ENCODE data around the gene ADIPOR1. TPM values are rescaled to one million over a fixed set of nuclear protein-coding genes. Genes with fewer than 3 reads are reported as not detected.

Gene ADIPOR1
- total and polyA plus RNA-seq, 2 of the 4 experiments (the other 2 are of a cell fraction): 82.7 to 92.5 TPM

- ChIA-PET CTCF (interaction anchor here (0.6 kb wide), 1 partner anchor 156 kb away, joined by 3 read pairs; no protein-coding TSS in a partner anchor), POLR2A (ENCODE audit: unreplicated experiment) (no interaction called here)
- intact Hi-C loops (cut with micrococcal nuclease) (loop anchor here (5.0 kb wide), 1 partner anchor 168 kb away; no protein-coding TSS in a partner anchor), dilution Hi-C loops (cut with HindIII; ENCODE audit: low sequenced_read_pairs, unreplicated experiment) (no loop called here), in situ Hi-C loops (cut with MboI; ENCODE audit: low sequenced_read_pairs) (loop anchor here (10.0 kb wide), 1 partner anchor 160 kb away; no protein-coding TSS in a partner anchor)
- H3K79me1 ChIP-seq (ENCODE audit: low read depth in 1 of 2, low read length in 2 of 2): no peaks in the 10 kb centered on the region; a peak in 1 of 4 replicates
- H2AK9ac ChIP-seq (replicated peaks; ENCODE audit: low read depth, low read length, poor library complexity): no peak overlapping the region
- H3K4ac ChIP-seq (ENCODE audit: low read depth, low read length): no peak overlapping the region
- H2BK5ac ChIP-seq (ENCODE audit: low read depth, low read length, poor library complexity, severe bottlenecking): no peak overlapping the region
- no peak overlapping the region for H3K18ac ChIP-seq (ENCODE audit: low read depth, low read length)
- H2AFZ ChIP-seq (replicated peaks; ENCODE audit: low read length, poor library complexity): no peak overlapping the region
- H3K23ac ChIP-seq (ENCODE audit: low read depth, low read length): no peak overlapping the region
- H2BK120ac ChIP-seq (ENCODE audit: low read depth, low read length): no peak overlapping the region
- no peak overlapping the region for H3K14ac ChIP-seq (replicated peaks; ENCODE audit: low read depth, low read length)
- H2BK15ac ChIP-seq (ENCODE audit: low read depth, low read length): no peak overlapping the region
- H4K8ac ChIP-seq (ENCODE audit: low read depth in 2 of 2, low read length in 2 of 2): no peak overlapping the region
- no peak overlapping the region for H2BK20ac ChIP-seq (ENCODE audit: low read depth, low read length)
- peaks cover 47% of the 10 kb centered on the region for H3K36me3 ChIP-seq (ENCODE audit: control insufficient read depth, insufficient read depth, low read length)
- no peak overlapping the region for H3K4me3 ChIP-seq (ENCODE audit: insufficient read depth, low read depth, low read length)
- ATAC-seq (ENCODE audit: low read depth) (no peak), DNase-seq (no peak)
- no TSS peak for BruUV-seq (replicated peaks)
- no peak overlapping the region for H4K5ac ChIP-seq (ENCODE audit: low read depth, low read length)
- H4K20me1 ChIP-seq (ENCODE audit: insufficient read depth, low read length): no peaks in the 10 kb centered on the region
- no peak overlapping the region for H2AK5ac ChIP-seq (ENCODE audit: low read depth, low read length)
- no peak overlapping the region for H3K27ac ChIP-seq (ENCODE audit: insufficient read depth, low read length)
- no peaks in the 10 kb centered on the region for H3K9me1 ChIP-seq (ENCODE audit: insufficient read depth, low read length)
- no peak overlapping the region for H3K9ac ChIP-seq (ENCODE audit: low read depth, low read length)
- no peaks in the 10 kb centered on the region for H3K4me1 ChIP-seq (ENCODE audit: control insufficient read depth, insufficient read depth, low read length)
- H4K91ac ChIP-seq (ENCODE audit: insufficient read depth, low read depth, low read length): no peak overlapping the region
- TF ChIP-seq MAZ (IDR thresholded peaks at IDR 0.05; ENCODE audit: borderline replicate concordance, low read depth, low read length): no peak
- TF ChIP-seq FOS (IDR thresholded peaks at IDR 0.05; ENCODE audit: low read depth, low read length): no peak
- no peak for TF ChIP-seq RAD21 (IDR thresholded peaks at IDR 0.05; ENCODE audit: low read length)
- no peak for TF ChIP-seq SMC3 (IDR thresholded peaks at IDR 0.05; ENCODE audit: low read depth, low read length)
- no peak for TF ChIP-seq USF2 (IDR thresholded peaks at IDR 0.05; ENCODE audit: low read depth, low read length)
- no peak for TF ChIP-seq ELK1 (IDR thresholded peaks at IDR 0.05; ENCODE audit: borderline replicate concordance, low read depth, low read length)
- no peak for TF ChIP-seq CTCF (conservative IDR thresholded peaks at IDR 0.05; ENCODE audit: low read depth, low read length)
- no peak for TF ChIP-seq POLR2A (IDR thresholded peaks at IDR 0.05; ENCODE audit: low read depth, low read length)
- TF ChIP-seq RFX5 (IDR thresholded peaks at IDR 0.05; ENCODE audit: low read depth, low read length): no peak
- TF ChIP-seq CHD1 (IDR thresholded peaks at IDR 0.05; ENCODE audit: low read depth, low read length): no peak
- no peak for TF ChIP-seq BHLHE40 (IDR thresholded peaks at IDR 0.05; ENCODE audit: low read depth, low read length)
- no peaks in the 10 kb centered on the region for H3K9me3 ChIP-seq (ENCODE audit: control insufficient read depth, insufficient read depth, low read length)
- H3K4me2 ChIP-seq (ENCODE audit: low read depth, low read length): no peak overlapping the region
- no peak overlapping the region for H3K56ac ChIP-seq (ENCODE audit: extremely low read depth, insufficient read depth, low read length)
- no peaks in the 10 kb centered on the region for H3K27me3 ChIP-seq (ENCODE audit: control insufficient read depth, insufficient read depth, low read length)
These were observed 43.0 kb downstream of the ADIPOR1 start for GRCh38 chr1:202915146-202915545.

Measured in IMR-90 (cell line).